Measurements from ENCODE around the gene TUBGCP6. TPM values are rescaled to one million over a fixed set of nuclear protein-coding genes. Genes with fewer than 3 reads are reported as not detected.
"Not testable (repeated sequence)": the region's sequence is repeated elsewhere in the genome, so short reads cannot be mapped to it uniquely, and the experiment has no call there.

TUBGCP6 gene
- total and polyA plus RNA-seq, 11 donors = 11.6 to 28.8 (median 17.7) TPM

DNA sequence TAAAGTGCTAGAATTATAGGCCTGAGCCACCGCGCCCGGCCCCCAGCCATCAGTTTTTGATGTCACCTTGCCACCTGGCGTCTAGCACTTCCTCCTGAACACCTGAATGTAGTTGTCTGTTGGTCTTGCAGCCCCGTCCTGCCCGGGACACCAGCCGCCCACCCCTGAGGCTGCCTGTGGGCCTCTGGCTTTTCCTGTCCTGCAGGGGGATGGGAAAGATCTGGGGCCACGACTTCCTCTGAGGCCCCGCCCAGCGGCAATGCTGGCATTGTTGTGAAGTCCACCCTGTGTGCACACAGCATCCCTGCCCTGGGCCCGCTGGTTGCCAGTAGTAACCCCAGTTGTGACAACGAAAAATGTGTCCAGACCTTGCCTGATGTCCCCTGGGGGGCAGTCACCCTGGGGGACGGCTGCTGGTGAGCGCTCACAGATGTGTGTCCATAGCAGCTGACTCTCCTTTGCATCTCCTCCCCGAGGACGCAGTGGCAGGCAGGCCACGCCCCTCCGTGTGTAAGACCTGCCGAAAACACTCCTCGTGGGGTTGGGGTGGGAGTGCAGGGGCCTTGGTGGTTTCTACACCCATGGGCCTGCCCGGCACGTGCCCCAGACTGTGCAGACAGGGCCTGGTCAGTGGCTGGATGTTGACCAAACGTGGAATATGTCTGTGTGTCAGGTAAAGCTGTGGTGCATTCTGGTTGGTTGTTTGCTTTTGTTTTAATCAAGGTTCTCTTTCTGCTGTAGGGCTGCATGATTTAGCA is 37.3 kb downstream of the TUBGCP6 start:
- no peak for ATAC-seq
- Histone ChIP-seq H3K4me3 (no peak overlapping the region), H3K36me3 (peaks cover 0 to 73% (median 64%) of the 10 kb centered on the region in 9 donors), H3K27ac (peak overlapping the region in 1 of 12 donors; percentile 80), H3K9me3 (no peaks in the 10 kb centered on the region), H3K27me3 (no peaks in the 10 kb centered on the region), H3K4me1 (peaks cover 0 to 51% (median 23%) of the 10 kb centered on the region in 12 donors)
- intact Hi-C loops (cut with DNase I) = loop anchor here in 8 of 10 donors (2.0 to 5.0 kb wide), 4 partner anchors 59 to 275 kb away; no protein-coding TSS in a partner anchor
- peak in 3 of 5 donors; percentile 18 to 60 (median 22) for DNase-seq
- 60 to 83% (median 69%) methylated on average over 15 to 23 of the region's 23 CpGs for WGBS, 4 donors
- no peak for TF ChIP-seq POLR2A (IDR thresholded peaks at IDR 0.05)

- Histone ChIP-seq H3K4me3 (no peak overlapping the region), H3K27me3 (no peaks in the 10 kb centered on the region), H3K36me3 (peaks cover 0 to 64% (median 54%) of the 10 kb centered on the region in 9 donors), H3K27ac (peak overlapping the region in 8 of 12 donors; percentile 20 to 80 (median 58)), H3K9me3 (no peaks in the 10 kb centered on the region), H3K4me1 (peaks cover 0 to 61% (median 31%) of the 10 kb centered on the region in 12 donors)
- WGBS, 4 donors = 23 to 50% (median 34%) methylated on average over 10 of the region's 10 CpGs
- peak; percentile 83 to 92 (median 84) for ATAC-seq
- TF ChIP-seq POLR2A (IDR thresholded peaks at IDR 0.05) (no peak), CTCF (IDR thresholded peaks at IDR 0.05) (peak; percentile 41 to 65 (median 52))
- intact Hi-C loops (cut with DNase I) = loop anchor here in 5 of 10 donors (2.0 to 5.0 kb wide), 3 partner anchors 58 to 274 kb away; no protein-coding TSS in a partner anchor
- peak in 4 of 5 donors; percentile 73 to 92 (median 82) for DNase-seq
These were observed 38.2 kb downstream of the TUBGCP6 start for GRCh38 chr22:50206599-50206998.

GRCh38 chr22:50205781-50206569 is 38.8 kb downstream of the TUBGCP6 start:
- Histone ChIP-seq H3K27ac (peak overlapping the region in 9 of 12 donors; percentile 18 to 80 (median 54)), H3K27me3 (no peaks in the 10 kb centered on the region), H3K9me3 (no peaks in the 10 kb centered on the region), H3K36me3 (peaks cover 0 to 57% (median 48%) of the 10 kb centered on the region in 9 donors), H3K4me3 (no peak overlapping the region), H3K4me1 (peaks cover 0 to 61% (median 31%) of the 10 kb centered on the region in 12 donors)
- peak in 1 of 5 donors; percentile 6 for DNase-seq
- peak in 1 of 4 donors; percentile 2 for ATAC-seq
- intact Hi-C loops (cut with DNase I) = loop anchor here in 5 of 10 donors (2.0 to 5.0 kb wide), 3 partner anchors 57 to 274 kb away; no protein-coding TSS in a partner anchor
- 89 to 93% (median 91%) methylated on average over 26 to 45 of the region's 45 CpGs for WGBS, 4 donors
- TF ChIP-seq POLR2A (IDR thresholded peaks at IDR 0.05) (no peak), CTCF (IDR thresholded peaks at IDR 0.05) (no peak)

GRCh38 chr22:50204998-50205397 is 39.8 kb downstream of the TUBGCP6 start:
- intact Hi-C loops (cut with DNase I) = loop anchor here in 4 of 10 donors (5.0 kb wide), 2 partner anchors 58 to 273 kb away; no protein-coding TSS in a partner anchor
- Histone ChIP-seq H3K36me3 (peaks cover 0 to 48% (median 38%) of the 10 kb centered on the region in 9 donors), H3K4me1 (peaks cover 0 to 64% (median 34%) of the 10 kb centered on the region in 12 donors), H3K27ac (peak overlapping the region in 2 of 12 donors; percentile 49 to 63)
- not testable (repeated sequence) for H3K9me3 ChIP-seq, DNase-seq, H3K27me3 ChIP-seq, H3K4me3 ChIP-seq, ATAC-seq
- 87 to 95% (median 92%) methylated on average over 9 of the region's 9 CpGs for WGBS, 4 donors

Measured in heart left ventricle (tissue), 16 donors.